Measurements from ENCODE around the gene ZNF784. TPM values are rescaled to one million over a fixed set of nuclear protein-coding genes. Genes with fewer than 3 reads are reported as not detected.

The ZNF784 gene
- total and polyA plus RNA-seq, 9 of the 15 experiments (the other 6 are each of a cell fraction or from before 2014, with no cell fraction given), result 0.14 to 6.1 (median 2.1) TPM

GRCh38 chr19:55653651-55654322 is 29.4 kb upstream of the ZNF784 start (continued):
- TF ChIP-seq ZBTB40 (IDR thresholded peaks at IDR 0.05) (peak; percentile 88), ZBTB40 (CRISPR knock-in tag; IDR thresholded peaks at IDR 0.05) (no peak), ZNF583 (CRISPR knock-in tag; IDR thresholded peaks at IDR 0.05) (no peak), RBFOX2 (IDR thresholded peaks at IDR 0.05; ENCODE audit: low read depth, low read length) (peak; percentile 89), KDM2B (CRISPR knock-in tag; IDR thresholded peaks at IDR 0.05) (peak; percentile 86; the same call in 1 of the 2 replicates), FOXK2 (conservative IDR thresholded peaks at IDR 0.05 in 1 of 2, IDR thresholded peaks at IDR 0.05 in 1 of 2; ENCODE audit: low read depth in 2 of 2) (peak; percentile 32 to 81), HSF4 (CRISPR knock-in tag; IDR thresholded peaks at IDR 0.05; ENCODE audit: borderline replicate concordance) (no peak), DACH1 (IDR thresholded peaks at IDR 0.05; ENCODE audit: partially characterized antibody) (peak; percentile 40), PRDM10 (IDR thresholded peaks at IDR 0.05; ENCODE audit: partially characterized antibody) (peak; percentile 85), ZNF143 (CRISPR knock-in tag; IDR thresholded peaks at IDR 0.05) (no peak), IRF2 (CRISPR knock-in tag; IDR thresholded peaks at IDR 0.05) (no peak), SFPQ (IDR thresholded peaks at IDR 0.05; ENCODE audit: low read depth, low read length) (no peak)

All from K562 (cell line).